Left forelimb (tissue), 1 donor: ENCODE results near the gene SLC9A7.
"Not testable (repeated sequence)": the region's sequence is repeated elsewhere in the genome, so short reads cannot be mapped to it uniquely, and the experiment has no call there.

ENCODE experiments used
- DNase-seq: peaks from one replicate; pipeline ENCODE4 v3.0.0-alpha.2; 2018; ENCODE audit warnings: low spot score

Gene SLC9A7

GRCh38 chrX:46758956-46759644, at the start of gene SLC9A7:
Gene SLC9A7 (minus strand): TSS chrX:46759118. CDS start chrX:46759029, 89 bp downstream.
- peak; percentile 78 for DNase-seq

- no peak for DNase-seq
Measured at GRCh38 chrX:46805270-46805669, 46.4 kb upstream of the SLC9A7 start.

- DNase-seq: no peak
Measured at GRCh38 chrX:46803140-46803539, 44.2 kb upstream of the SLC9A7 start.

DNA sequence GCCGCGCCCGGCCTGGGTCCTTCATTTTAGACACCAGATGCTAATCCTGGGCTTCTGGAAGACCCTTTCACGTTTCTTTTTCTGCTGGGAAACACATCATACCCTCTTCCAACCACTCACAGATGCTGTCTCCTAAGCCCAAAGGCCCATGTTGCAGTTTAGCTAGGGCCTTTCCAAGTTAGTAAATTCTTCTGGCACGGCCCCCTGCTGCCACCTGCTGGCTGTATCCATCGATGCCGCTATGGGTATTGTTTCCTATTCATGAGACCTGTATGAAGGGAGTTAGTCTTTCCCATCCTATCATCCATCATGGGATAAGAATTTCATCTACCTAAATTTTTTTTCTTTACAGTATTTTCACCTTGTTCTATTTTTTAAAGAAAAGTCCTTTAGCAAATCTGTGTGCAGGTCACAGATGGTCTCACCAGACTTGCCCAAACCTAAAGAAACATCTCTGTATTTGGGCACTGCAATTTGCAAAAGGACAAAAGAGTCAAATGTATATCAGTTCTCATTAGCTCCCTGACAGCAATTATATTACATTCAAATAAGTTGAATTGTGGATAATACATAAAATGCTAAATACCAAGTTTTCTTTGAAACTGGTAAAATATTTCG, 37.8 kb upstream of the SLC9A7 start:
- peak; percentile 70 for DNase-seq

GRCh38 chrX:46793386-46794143, 34.6 kb upstream of the SLC9A7 start:
- DNase-seq: no peak

- DNase-seq: no peak
Measured at GRCh38 chrX:46792810-46793188, 33.9 kb upstream of the SLC9A7 start.

- DNase-seq: no peak
Measured at GRCh38 chrX:46791927-46792809, 33.2 kb upstream of the SLC9A7 start.

DNA sequence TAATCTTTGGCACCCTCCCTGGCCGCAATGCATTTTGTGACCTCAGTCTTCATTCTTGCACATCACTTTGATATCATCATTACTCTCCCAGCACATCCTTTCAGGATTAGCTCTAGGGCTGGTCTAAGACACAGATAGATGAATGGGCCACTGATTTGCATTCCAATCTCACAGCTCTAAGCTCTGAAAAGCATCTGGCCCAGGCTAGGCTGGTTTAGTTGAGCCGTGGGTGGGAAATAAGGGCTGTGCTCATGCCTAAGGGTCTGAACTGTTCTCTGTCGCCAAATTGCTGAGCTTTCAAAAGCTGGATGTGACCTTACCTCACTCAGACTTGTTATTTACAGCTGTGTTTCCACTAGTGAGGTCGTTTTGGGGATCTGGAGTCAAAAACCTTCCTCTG, 30.0 kb upstream of the SLC9A7 start:
- DNase-seq: no peak

DNA sequence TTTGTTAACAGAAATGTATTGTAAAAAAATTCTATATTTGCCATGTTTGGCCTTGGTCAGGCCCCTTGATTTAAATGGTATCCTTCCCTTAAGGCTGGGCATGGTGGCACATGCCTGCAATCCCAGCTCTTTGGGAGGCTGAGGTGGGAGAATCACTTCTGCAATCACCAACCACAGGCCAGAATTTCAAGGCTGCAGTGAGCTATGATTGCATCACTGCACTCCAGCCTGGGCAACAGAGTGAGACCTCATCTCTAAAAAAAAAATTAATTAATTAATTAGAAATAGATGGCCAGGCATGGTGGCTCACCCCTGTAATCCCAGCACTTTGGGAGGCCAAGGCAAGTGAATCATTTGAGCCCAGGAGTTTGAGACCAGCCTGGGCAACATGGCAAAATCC, 25.5 kb upstream of the SLC9A7 start:
- not testable (repeated sequence) for DNase-seq

GRCh38 chrX:46782034-46782433, 23.1 kb upstream of the SLC9A7 start:
- DNase-seq: no peak

GRCh38 chrX:46777971-46778810, 19.3 kb upstream of the SLC9A7 start:
- no peak for DNase-seq

DNA sequence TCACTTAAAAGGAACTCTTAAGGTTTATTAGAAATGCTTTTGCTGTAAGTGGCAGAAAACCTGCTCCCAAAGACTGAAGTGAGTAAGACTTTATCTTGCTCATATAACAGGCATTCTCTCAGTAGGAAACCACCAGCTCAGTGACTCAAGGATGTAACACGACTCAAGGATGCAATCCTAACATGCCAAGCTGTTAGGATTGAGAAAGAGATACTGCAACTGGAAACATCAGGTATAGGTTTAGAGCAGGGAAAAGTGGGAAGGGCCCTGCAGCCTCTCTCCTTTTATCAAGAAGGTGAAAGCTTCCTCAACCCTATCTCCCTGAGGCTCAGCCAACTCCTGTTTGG, 11.9 kb upstream of the SLC9A7 start:
- DNase-seq: no peak

GRCh38 chrX:46770000-46770816, 11.3 kb upstream of the SLC9A7 start:
- DNase-seq: no peak

DNA sequence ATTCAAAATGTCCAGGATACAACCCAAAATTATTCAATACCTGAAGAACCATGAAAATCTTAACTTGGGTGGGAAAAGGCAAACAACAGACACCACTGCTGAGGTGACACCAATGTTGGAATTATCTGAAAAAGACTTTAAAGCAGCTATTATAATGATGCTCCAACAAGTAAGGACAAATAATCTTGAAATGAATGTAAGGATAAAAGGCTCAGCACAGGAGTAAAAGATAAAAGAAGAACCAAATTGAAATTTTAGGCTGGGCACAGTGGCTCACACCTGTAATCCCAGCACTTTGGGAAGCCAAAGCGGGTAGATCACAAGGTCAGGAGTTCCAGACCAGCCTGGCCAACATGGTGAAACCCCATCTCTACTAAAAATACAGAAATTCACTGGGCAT, 4.0 kb upstream of the SLC9A7 start:
- no peak for DNase-seq

DNA sequence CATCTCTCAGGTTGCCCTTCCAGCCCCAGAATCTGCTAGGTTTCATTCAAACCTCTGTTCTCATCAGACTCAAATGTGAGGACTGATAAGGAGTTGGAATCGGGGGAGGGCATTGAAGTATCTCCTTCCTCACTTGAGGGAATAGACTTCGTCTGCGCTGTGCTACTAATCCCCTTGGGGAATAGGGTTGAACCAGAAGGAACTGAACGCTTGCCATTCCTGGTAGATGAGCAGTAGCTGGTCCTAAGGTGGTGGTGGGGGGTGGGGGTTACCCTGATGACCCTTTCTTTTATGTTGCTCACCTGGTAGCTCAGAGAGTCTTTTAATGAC, 692 bp upstream of the SLC9A7 start:
- no peak for DNase-seq

- peak; percentile 63 for DNase-seq
Measured at GRCh38 chrX:46758163-46758955, 559 bp downstream of the SLC9A7 start.

- no peak for DNase-seq
Measured at GRCh38 chrX:46757593-46757992, 1.3 kb downstream of the SLC9A7 start.

DNA sequence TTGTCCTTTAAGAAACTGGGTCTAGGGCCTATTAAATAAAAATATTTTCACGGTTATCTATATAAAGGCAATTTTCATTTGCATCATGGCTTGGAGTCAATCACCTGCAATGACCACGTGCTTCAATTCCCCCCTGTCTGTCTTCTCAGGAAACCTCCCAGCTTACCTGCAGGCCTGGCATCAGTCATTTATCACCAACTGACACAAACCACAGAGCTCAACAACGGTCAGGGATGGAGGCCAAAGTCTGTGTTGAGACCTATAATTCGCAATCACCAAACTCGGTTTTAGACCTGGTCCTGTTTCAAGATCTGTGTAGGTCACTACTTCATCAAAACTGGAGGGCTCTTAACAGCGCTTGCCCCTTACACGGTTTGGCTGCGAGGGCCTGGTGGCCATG, 1.9 kb downstream of the SLC9A7 start:
- DNase-seq: no peak

- no peak for DNase-seq
Measured at GRCh38 chrX:46755671-46756070, 3.2 kb downstream of the SLC9A7 start.

GRCh38 chrX:46754586-46755061, 4.3 kb downstream of the SLC9A7 start:
- DNase-seq: no peak
